ENCODE results near the gene OPA1.

- no peak for TF ChIP-seq ZNF281 (CRISPR knock-in tag; IDR thresholded peaks at IDR 0.05; ENCODE audit: borderline replicate concordance)
- no peak for TF ChIP-seq ZNF883 (CRISPR knock-in tag; IDR thresholded peaks at IDR 0.05; ENCODE audit: not compliant biosample characterization)
These were observed 36.2 kb upstream of the OPA1 start for GRCh38 chr3:193556841-193557240.
